Stimulated activated CD8-positive, alpha-beta memory T cell treated with anti-CD3 and anti-CD28 coated beads, Interleukin-15, amount 100 ng/mL, for 1 hour (primary cell): Measurements from ENCODE around the gene KHDRBS2.

Source experiments
- DNase-seq: peaks from one replicate; pipeline ENCODE4 v3.0.0-alpha.2; 2020; ENCODE audit warnings: low read depth

The KHDRBS2 gene

DNA sequence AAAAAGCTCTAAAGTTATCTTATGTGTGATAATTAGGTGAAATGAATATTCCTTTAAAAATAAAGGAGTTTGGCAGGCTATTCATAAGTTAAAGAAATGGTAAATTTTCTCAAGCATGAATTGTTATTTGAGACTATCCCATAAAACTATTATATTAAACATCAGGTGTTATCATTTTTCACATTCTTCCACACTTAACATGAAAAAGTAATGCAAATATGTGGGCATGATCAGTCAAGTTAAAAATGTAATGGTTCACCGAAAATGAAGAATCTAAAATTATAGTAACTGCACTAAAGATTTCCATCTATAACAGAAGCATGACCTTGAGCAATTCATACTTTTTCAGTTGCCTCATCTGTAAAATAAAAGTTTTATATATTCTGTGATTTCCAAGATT is 110.8 kb downstream of the KHDRBS2 start:
- no peak for DNase-seq

DNA sequence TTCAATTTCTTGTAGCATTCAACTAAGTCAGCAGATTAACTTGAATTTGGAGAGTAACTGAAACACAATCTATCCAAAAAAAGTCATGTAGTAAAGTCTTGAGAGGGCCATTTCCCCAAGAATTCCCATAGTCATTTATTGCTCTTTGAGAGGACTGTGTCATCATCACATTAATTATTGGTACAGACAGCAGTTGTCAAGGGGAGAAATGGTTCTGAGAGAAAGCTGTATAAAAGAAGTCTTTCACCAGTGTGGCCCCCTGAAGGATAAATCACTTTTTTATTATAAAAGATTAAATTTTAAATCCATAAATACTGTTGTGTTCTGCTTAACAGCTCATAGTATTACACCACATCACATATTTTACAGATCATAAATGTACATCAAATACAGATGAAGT is 111.5 kb downstream of the KHDRBS2 start:
- DNase-seq: no peak

DNA sequence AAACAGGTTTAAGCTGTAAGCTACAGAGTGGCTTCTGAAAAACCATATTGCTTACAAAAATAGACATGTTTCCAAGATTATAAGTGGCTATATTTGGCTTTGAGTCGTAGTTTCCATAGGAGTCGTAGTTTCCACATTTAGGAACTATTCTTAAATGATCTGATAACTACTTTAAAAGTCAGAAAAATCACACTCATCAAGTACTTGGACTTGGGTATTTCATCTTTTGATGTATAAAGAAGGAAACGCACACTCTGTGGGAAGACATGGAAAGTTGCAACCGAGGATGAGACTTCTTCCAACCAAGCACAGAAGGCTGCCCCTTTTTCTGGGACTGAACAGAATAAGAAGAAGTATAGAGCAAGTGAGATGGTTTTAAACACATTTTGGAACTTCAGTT is 118.3 kb downstream of the KHDRBS2 start:
- DNase-seq: no peak

DNA sequence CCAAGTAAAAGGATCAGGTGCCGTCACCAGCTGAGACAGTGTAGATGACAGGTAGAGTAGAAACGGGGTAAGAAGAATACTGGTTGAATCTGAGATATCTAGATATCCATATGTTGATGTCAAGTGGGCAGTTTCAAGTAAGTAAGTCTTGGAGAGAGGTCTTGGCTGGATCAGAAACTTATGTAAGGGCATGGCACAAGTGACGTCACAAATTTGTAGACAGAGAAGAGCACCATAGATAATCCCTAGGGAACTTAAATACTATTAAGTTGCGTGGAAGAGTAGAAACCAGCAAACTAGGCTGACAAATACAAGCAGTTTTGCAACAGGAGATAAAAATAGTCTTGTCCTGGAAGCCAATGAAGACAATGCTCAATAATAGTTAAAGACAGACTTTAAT is 123.2 kb downstream of the KHDRBS2 start:
- no peak for DNase-seq

DNA sequence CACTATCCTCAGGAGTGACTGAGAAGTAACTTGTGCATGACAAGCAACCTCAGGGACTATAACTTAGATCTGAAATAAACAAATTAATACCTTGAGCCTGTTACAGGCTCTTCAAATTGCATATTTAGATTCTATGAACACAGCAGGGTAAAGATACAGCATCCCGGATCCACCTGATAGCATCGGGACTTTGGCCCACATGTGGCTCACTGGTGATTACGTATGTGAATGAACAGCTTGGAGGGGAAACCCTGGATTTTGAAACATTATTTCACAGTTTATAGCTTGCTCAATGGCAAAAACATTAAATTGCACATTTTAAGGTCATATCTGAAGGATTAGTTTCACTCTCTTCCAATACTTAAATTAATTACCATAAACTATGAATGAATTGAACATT is 133.2 kb downstream of the KHDRBS2 start:
- DNase-seq: no peak

DNA sequence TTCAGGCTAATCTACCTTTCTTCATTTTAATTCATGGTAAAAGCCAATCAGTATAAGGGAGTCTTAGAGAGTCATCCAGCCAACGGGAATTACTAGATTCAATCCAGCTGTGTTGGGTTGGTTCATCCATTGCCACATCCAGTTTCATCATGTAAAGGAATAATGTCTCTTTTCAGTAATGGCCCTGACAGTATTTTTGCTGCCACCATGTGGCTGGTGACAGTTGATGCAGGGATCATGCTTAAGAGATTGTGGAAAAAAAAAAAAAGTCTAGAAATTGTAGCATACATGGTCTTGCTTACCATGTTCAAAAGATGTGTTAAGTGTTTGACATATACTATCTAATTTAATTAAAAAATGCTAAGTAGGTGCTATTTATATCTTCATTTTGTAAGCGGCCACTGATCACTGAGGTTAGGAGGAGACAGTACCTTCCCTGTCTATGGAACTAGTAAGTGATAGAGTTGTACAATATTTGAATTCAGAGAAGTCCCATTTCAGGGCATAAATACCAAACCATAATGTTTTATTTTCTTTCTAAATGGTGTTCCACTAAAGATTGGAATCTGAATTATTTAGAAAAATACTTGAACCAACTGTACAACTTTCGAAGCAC is 135.9 kb downstream of the KHDRBS2 start:
- DNase-seq: no peak

DNA sequence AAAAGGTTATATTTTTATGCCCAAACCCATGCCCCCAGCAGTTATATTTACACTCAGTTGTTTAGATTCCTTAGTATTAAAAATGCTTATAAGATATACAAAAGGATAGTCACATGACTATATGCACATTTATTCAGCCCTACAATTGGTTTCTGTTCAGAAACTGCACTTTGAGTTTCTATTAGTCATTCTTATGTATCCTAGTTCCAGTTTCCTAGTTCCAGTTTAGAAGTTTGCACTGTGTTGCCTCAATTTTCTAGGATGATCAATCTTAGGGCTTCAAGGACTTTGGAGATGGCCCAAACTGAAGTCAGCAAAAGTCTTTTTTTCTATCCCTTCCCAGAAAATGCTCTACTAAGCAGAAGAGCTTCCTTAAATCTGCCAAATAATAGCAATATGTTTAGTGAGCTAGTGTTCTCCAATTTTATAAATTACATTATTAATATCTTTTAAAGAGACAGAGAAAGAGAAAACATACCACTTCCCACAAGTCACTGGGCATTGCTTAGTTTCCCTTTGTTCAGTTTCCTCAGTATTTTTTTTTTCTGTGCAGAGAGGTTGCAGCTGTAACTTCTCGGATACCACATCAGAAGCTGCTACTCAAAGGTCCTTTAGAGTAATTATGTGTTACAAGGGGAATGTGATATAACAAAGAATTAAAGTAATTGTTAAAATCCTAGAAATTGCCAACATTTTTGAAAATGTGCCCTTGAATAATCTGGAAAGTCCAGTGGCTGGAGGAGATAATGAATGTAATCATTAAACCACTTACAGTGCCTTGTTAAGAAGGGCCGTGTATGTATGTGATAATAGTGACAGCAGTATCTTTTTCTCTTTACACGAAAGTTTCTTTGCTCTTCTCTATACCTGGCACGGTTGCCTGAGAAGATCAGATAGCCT is 138.8 kb downstream of the KHDRBS2 start:
- DNase-seq: no peak

DNA sequence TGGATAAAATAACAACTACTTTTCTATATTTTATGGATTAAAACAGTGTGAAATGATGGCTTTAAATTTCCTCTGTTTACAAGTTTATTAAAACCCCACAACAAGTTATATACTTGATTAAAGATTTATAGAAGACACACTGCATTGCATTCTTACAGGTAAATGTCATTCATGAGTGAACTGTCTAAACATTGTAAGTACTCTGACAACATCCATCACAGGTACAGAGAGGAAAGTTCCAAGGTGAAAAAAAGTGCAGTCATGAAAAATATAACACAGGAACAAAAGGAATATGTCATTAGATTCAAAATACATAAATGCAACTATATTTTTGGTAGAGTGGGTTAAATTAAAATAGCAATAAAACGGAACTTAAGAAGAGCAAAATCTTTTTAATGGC is 156.9 kb downstream of the KHDRBS2 start:
- no peak for DNase-seq

DNA sequence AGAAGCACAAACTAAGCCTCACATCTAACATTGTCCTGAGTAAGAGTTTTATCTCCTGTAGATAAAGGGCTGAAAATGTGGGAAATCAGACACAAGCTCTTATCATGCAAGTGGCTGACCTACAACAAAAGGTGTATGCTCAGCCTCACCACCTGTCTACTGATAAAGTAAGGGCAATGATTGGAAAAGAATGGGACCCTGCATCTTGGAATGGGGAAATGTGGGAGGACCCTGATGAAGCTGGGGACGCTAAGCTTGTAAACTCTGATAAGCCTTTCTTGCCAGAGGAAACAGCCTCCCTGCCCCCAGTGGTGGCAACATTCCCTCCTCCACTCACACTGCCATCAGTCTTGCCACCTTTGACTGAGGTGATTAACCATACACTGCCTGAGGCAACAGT is 166.6 kb downstream of the KHDRBS2 start:
- no peak for DNase-seq

DNA sequence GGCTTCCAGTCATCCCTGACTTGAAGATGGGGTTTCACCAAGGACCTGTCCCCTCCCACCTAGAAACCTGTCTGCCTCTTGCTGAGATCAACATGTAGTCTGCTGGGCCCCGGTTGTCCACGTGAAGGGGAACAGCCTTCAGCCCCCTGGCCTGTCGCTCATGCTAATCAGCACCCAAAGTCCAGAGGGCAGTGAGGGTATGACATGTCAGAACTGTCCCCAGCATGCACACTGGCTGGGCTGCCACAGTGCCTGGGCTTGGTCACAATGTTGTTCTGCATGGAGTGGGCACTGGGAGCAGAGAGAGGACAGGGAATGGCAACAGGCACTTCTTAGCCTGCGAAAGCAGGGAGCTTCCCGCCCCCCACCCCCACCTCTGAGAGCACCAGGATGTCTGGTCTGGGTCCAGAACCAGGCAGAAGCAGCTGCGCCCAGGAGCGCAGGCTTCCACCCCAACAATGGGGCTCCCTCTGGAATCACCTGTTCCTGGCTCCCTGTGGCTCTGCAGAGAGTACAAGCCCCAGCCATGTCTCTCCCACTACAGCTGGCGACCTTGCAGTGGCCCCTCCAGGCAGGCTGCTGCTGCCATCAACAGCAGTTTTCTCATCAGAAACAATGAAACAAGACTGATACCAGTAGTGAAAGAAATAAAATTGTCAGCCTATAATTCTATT is 182.7 kb downstream of the KHDRBS2 start:
- DNase-seq: no peak

DNA sequence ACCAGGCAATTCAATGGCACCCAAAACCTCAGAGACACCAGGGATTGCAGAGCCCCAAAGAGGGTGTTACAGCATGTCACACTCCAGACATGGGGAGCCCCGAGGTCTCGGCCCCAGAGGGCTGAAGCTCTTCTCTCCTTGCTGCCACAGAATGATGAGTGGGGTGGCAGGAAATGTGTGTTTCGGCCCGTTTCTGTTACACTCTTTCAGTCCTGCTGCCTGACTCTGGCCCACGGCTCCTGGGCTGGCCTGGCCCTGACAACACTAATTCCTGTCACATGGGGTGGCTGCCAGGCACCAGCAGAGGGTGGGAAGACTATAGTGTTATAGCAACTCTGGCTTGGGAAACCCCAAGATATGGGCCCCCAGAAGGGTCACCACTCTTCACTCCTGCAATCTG is 183.6 kb downstream of the KHDRBS2 start:
- DNase-seq: no peak

DNA sequence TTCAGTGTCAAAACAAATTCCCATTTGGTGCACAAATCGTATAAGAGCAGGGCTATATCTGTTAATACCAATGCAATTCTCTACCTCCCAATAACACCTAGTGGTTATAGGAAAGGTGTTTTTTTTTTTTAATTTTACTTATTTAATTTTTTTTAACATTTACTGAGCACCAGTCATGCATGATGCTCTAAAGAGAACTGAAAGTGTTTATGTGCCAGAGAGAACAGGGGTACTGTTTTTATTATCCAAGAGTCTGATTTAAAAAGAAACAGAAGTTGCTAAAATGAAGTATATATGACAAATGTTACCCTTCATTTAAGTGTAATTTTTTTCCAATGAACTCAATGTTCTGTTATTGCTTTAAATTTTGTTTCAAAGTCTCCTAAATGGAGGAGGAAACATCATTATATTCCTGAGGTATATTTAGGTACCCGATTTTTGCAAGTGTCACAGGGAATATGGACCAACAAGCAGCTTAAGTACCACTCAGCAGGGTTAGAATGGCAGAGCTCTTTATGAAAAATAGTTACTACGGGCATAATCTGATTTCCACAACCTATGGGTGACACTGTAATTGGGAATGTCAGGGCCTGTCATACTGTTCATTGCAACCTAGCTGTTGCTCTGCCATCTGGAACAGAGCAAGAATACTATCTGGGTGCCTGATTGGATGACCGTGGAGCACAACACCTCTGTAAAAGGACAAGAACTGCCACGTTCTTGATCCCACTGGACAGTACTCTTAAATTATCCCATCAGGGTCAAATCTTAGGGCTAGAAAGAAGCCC is 195.4 kb downstream of the KHDRBS2 start:
- no peak for DNase-seq

DNA sequence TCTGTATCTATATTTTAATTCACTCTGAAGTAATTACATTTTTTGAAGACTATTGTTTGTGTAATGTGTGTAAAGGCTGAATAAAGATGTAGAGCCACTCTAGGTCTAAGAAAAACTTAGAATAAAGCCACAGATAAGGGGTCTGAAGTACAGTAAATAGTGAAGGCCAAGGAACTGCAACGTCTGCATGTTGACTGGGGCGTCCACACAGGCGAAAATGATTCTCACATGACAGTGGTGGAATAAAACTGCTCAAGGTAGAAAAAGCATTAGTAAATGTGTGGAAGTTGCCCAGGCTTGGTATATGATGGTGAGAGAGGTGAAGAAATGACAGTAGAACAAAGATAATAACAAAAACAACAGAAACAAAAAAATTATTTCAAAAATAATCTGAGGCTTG is 196.2 kb downstream of the KHDRBS2 start:
- DNase-seq: no peak

DNA sequence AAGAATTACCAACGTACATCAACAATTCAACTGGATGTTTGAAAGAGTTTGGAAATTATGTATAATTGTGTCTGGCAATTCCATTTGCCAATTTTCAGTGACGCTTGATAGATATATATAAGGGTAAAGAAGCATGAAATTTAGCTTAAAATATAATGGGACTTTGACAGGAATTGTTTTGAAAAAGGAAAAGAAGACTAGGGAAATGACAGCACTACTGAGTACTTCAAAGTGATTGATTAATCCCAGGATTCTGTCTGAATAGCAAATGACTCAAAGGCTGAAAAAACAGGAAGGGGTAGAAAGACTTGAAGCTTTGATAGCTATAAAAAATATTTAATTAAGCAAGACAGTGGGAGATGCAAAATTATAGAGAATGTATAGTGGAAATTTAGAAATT is 200.0 kb downstream of the KHDRBS2 start:
- no peak for DNase-seq

DNA sequence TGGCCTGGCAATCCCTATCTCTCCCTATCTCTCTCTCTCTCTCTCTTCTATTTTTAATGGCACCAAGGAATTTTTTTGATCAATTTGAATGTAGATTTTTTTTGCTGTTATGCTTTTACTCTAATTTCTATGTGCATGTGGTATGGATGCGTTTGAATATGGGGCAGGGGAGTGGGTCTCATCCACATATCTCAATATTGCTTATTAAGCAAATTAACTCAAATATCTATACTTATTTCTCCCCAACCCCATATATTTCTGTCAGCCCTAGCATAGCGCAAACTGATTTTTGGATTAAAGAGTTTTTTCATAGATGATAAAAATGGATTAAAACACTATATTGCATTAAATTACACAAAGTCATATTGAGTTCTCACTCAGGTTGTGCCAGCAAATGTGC is 210.2 kb downstream of the KHDRBS2 start:
- DNase-seq: no peak

DNA sequence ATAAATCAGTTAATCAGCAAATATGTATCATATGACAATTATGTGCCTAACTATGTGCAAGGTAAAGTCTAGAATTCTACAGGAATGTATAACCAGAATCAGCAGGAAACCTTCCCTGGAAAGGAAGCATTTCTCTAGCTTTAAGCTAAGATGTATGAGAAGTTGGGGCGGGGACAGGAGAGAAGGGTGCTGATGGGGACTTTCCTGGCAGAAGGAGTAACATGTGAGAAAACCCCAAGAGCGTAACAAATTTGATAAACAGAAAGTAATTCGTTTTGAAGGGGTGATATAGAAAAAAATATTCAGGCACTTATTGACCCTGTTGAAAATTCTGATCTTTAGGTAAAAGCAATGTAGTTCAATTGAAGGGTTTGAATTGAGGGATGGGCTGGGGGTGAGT is 226.1 kb downstream of the KHDRBS2 start:
- DNase-seq: no peak

DNA sequence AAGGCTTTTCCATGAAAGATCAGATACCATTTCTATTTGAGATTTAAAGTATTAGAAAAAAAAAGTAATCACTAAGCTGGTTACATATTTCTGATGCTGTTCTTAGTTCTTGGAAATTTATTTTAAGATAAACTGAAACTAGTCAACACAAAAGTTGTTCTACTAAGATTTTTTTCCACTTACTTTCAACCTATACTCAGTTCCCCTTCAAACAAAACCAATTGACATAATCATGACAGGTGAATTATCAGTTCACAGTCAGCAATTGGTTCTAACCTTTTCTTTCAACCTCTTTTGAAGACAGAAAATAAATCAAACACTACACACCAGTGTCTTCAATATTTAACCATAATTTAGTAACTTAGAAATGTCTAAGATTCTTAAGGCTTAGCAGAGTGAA is 228.7 kb downstream of the KHDRBS2 start:
- no peak for DNase-seq

DNA sequence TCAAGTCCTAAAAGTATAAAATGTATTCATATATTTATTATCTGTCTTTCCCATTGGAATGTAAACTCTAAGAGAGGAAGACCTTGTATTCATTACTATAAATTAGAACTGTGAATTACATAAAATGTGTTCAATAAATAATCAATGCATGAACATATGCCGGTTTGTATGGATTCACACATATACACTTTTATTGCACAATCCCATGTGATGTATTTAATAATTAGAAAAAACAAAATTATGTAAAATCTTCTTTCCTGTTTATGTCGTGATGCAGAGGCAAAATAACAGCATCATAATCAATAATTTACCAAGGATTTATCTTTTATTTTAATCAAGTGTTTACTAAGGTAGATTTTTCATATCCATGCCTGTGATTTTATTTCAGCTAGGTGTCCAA is 240.5 kb downstream of the KHDRBS2 start:
- no peak for DNase-seq

DNA sequence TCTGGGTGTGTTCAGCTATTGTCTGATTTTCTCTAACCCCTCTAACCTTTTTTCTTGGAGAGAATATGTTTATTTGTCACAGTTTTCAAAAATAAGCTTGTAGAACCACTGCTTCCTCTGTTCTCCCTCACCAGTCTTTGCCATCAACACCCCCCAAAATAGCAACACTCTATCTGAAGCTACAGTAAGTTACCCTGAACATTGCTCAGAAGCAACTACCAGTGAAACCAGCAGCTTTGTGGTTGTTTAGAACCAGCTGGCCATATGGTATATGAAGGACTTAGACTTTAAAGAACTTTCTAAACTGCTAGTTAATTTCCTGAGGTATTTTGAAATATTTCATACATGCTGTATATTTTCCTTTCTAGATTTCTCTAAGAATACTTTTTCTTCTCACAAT is 242.9 kb downstream of the KHDRBS2 start:
- DNase-seq: no peak

DNA sequence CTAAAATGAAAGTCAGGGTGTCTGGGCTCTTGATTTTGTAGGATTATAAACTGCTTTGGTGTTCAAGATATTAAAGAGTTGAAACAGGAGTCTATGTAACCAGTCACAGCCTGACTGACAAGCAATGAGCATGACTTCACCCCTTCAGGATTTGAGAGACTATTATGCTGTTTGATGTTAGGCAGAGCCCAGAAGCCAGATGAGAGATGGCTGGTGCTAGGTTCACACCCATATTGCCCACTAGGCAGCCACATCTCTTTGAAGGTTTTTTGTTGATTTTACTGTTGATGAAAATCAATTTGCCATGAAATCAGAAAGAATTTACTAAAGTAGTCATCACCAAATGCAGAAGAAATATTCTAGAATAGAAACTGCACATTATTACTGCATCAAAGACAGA is 243.6 kb downstream of the KHDRBS2 start:
- no peak for DNase-seq

DNA sequence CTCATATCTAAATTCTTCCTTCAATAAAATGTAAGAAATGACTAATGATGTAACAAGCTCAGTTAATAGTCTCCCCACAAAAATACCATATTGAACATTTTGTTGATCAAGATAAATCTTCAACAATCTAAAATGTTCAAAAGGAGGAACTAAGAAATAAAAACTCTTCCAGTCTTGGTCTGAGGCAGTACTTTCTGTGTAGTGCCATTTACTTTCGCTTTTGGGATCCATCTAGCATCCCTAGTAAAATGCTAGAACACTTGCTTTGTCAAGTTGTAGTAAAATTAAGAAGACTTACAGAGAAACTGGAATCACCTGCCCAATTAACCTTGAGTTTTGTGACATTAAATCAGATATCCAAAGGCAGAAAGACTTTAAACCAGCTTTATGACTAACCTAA is 246.4 kb downstream of the KHDRBS2 start:
- no peak for DNase-seq

DNA sequence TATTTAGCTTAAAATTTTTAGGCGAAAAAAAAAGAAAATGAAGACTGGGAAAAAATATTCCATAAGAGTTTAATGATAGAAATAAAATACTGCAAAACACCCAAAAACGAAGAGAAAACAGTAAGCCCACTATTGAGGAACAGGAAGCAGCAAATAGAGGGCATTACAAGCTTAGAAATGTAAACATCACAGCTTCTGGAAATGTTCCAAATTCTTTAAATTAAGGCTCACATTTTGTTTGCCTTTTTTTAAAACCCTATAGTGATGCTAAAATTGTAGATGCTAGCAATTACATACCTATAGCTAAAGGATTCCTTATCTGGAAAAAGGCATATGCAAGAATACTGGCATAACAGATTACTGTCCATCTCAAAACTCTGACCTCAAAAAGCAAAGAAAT is 248.6 kb downstream of the KHDRBS2 start:
- DNase-seq: no peak

DNA sequence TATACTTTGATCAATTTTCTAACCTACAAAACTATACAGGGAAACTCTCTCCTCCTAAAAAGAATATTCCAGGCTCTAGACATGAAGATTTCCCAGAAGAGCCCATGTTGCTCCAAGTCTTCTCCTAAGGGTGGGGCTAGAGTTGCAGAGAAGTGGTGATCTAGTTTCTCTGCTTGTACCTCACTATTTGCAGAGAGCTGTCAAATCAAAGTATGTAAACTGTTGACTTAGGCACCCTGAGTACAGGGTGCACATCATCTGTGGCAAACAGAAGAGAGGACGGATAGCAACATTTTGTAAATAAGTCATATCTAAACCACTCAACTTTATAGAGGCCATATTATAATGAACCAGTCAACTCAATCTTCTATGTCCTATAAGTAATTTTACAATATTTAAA is 250.1 kb downstream of the KHDRBS2 start:
- DNase-seq: no peak
